Measurements from ENCODE around the gene TCEAL3.
"Not testable (repeated sequence)": the region's sequence is repeated elsewhere in the genome, so short reads cannot be mapped to it uniquely, and the experiment has no call there.

TCEAL3 gene, protein sequence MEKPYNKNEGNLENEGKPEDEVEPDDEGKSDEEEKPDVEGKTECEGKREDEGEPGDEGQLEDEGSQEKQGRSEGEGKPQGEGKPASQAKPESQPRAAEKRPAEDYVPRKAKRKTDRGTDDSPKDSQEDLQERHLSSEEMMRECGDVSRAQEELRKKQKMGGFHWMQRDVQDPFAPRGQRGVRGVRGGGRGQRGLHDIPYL

DNA sequence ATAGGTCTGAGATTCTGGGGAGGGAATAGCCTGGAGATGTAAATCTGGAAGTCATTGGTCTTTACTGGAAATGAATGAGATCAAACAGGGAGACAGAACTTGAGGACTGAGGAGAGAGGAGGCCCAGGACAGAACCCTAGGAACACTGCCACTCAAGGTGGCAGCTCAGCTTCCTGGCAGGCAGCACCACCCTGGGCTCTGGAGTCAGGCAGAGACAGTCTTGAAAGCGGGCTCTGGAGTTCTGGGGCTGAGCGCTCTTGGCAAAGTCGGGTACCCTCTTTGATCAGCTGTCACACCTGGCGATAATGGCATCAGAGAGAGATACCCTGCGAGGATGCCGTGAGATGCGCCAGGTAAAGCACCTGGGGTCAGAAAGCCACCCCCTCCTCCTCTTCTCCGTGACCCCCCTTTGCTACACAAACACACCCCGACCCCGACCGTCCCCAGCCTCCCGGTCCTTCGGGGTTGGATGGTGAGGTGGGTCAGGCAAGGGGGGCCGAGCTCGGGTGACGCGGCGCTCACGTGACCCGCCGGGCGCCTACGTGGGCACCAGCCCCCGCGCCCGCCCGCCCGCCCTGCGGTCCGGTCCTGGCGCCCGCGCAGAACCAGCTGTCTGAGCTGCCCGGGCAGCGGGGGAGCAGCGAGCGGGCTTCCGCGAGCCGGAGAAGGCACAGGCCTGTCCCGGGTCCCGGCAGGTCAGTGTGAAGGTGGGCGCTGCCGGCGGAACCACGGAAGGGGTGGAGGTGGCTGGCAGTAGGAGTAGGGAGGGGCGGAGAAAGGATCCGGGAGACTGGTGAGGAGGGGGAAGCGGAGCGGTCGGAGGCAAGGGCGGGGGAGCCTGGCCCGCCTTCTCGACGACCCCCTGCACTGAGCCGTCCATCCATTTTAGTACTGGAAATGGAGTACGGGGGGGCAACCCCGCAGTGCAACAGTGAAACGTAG lies at the start of gene TCEAL3:
Gene TCEAL3 (plus strand): TSS at position 600 of the 942 bp plus-strand sequence. CDS start 1,102 bp downstream, outside the sequence.
- DNase-seq (ENCODE audit: low read depth in 4 of 4, low spot score in 1 of 4): no peak

DNA sequence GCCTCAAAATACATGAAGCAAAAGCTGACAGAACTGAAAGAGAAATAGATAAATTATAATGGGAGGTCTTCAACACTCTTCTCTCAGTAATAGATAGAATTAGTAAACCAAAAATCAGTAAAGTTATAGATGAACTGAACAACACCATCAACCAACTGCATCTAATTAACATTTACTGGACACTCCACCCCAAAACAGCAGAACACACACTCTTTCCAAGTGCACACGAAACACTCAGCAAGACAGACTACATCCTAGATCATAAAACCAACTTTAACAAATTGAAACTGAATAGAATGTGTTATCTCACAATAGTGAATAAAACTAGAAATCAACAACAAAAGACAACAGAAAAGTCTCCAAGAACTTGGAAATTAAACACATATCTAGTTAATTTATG lies 47.5 kb upstream of the TCEAL3 start:
- DNase-seq (ENCODE audit: low read depth in 4 of 4, low spot score in 1 of 4): no peak

DNA sequence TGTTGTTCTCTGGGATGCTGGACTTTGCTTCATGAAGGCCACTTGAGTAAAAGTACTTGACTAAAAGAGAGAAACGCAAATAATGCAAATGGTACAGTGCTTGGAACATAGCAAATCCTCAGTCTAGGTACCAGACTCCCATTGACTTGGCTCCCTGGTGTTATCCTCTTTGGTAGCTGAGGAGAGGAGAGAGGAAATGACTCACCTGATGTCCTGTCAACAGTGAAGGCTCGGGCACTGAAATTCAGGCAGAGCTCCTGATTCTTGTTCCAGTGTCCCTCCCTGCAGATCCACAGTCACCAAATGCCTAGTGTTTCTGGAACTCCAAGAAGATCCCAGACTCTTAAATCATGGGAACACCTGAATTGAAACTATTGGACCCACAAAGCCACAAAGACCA lies 45.0 kb upstream of the TCEAL3 start:
- DNase-seq (ENCODE audit: low read depth in 4 of 4, low spot score in 1 of 4): no peak

DNA sequence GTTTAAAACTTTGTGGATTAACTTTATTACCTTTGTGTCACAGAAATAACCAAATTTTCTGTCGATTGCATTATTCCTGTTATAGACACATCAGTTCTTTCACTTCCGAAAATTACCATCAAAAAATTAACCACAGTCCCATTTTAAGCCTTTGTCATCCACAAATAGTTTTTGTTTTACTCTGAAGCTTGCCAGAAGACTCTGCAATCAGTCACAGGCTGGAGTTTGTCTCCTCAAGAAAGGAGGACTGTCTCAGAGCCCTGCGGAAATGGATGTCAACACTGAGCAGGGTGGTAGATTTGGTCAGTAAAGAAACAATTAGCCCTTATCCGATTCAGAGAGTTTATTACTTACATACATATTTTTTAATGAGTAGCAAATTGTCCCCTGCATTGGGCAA lies 42.6 kb upstream of the TCEAL3 start:
- DNase-seq (ENCODE audit: low read depth in 4 of 4, low spot score in 1 of 4): no peak

DNA sequence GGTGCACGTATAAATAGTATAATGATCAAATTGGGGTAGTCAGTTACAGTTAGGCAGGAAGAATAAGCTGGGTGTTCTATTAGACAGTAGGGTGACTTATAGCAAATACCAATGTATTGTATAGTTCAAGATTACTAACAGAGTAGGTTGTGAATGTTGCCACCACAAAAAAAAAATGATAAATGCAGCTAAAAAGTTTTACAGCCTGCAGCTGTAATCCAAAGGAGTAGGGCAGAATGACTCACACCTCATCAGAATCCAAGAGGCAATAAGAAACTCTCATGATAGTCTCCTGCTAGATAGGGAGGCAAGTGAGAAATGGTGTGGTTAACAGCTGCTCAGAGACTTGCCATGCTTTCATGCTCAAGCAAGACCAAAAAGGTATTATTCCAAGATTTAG lies 42.0 kb upstream of the TCEAL3 start:
- no peak for DNase-seq (ENCODE audit: low read depth in 4 of 4, low spot score in 1 of 4)

DNA sequence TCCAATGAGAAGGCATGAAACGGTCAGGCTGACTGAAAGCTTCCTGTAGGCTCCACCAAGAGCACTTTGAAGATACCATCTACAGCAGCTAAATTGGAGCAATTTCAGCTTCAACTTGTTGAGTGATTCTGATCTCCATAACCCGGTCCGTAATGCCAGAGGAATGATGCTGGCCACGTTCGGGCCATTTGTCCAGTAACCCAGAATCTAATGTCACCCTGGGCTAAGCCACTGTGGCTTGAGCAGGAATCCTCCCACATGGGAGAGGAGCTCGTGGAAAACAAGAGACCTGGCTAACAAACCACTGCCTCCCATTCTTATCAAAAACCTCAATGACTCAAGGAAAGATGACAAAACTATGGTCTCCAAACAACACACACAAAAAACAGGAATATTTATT lies 36.6 kb upstream of the TCEAL3 start:
- no peak for DNase-seq (ENCODE audit: low read depth in 4 of 4, low spot score in 1 of 4)

DNA sequence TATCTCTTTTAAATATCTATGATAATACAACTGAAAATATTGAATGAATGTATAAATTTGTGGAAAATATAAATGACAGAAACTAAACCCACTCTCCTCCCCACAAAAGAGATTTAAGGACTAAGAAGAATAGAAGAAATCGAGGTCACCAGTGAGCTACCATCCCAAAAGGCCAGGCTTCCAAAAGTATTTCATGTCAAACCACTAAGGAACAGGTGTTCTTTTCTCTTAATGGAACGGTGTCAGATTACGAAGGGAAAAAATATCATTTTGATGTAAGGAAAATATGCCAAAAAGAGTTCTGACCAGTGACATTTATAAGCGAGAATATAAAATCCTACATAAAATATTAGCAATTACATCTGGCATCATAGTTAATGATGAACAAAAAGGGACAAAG lies 36.0 kb upstream of the TCEAL3 start:
- no peak for DNase-seq (ENCODE audit: low read depth in 4 of 4, low spot score in 1 of 4)

DNA sequence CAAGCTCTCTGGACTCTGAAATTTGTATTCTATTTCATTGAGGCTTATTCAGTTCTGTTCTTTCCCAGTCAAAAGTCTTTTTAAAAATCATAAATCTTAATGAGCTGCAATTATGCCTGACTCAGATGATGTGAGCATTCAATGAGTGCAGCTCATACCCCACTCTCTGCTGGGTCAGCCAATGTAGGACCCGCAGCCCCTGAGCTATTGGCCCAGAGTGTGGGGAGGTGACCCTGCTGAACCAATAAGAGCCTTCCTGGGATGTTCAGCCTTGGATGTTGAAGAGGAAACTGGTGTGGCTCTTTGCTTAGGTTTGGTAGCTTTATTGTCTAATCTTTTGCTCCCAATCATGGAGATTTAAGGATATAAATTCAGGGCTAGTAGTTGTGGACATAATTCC lies 34.6 kb upstream of the TCEAL3 start:
- no peak for DNase-seq (ENCODE audit: low read depth in 4 of 4, low spot score in 1 of 4)

DNA sequence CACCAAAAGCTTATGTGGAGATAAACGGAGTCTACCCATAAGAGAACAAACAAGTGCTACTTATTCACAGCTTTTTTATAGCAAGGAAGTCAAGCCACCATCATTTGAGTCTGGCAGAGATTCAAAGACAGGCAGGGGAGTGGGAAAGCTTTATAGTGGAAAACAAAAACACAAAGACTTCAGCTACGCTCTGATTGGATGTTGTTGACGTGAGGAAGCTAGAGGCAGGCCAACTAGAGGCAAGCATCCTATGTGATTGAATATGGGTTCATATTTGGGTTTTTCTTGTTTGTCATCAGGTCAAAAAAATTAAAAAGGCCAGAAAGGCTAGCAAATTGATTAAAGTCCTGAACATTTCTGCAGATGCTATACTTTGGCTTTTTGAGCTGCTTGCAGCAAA lies 23.2 kb upstream of the TCEAL3 start:
- no peak for DNase-seq (ENCODE audit: low read depth in 4 of 4, low spot score in 1 of 4)

DNA sequence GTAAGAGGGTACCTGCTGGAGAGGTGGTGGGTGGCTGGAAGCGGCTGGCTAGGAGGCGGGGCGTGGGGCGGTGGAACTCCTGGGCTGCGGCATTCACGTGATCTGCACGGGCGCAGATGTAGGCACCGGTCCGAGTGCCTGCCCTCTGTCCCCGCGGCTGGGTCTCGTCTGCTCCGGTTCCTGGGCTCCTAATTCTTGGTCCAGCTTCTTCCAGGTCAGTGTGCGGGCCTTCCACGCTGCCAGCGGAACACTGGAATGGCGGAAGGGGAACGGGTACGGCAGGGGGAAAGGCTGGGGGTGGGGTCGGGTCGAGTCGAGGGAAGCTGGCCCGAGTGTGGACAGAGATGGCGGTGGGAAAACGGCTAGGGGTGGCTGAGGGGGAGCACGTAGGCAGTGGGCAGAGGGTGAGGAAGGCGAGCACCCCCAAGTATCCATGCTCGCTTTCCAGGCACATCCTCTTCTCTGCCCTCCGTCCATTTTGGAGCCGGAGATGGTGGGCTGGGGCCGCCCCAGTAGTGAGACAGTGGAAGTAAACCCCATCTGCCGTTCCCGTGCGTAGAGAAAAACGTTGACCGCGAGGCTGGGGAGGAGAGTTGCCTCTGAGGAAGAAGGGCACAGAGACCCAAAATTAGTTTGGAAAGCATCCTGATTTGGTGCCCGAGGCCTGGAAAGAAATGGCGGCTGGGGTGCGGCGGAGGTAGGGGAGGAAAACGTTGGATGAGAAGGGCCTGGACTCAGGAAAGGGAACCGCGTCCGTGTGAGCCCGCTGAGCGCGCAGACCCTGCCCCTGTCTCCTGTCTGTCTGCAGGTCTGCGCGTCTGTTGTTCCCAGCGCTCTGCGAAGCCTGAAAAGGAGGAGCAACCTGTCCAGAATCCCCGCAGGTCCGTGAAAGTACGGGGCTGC lies 22.1 kb upstream of the TCEAL3 start, which contains the start of gene TCEAL4:
Gene TCEAL4 (plus strand): TSS at position 105 of the 903 bp plus-strand sequence. CDS start 1,161 bp downstream, outside the sequence.
- DNase-seq (ENCODE audit: low read depth in 4 of 4, low spot score in 1 of 4): no peak

DNA sequence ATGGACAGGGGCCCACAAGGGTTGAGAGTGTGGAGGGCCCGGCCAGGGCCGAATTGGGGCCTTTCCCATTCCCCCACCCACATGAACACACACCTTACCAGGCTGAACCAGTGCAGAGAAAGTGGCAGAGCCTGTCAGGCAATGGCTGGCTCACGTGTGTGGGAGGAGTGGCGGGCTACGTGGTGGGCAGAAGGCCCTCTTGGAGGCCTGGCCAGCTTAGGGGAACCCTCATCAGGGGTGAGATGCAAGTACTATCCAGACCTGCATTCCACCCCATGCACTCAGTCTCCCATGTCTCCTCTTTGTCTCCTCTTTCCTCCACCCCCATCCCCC lies 21.5 kb upstream of the TCEAL3 start:
- DNase-seq (ENCODE audit: low read depth in 4 of 4, low spot score in 1 of 4): no peak

DNA sequence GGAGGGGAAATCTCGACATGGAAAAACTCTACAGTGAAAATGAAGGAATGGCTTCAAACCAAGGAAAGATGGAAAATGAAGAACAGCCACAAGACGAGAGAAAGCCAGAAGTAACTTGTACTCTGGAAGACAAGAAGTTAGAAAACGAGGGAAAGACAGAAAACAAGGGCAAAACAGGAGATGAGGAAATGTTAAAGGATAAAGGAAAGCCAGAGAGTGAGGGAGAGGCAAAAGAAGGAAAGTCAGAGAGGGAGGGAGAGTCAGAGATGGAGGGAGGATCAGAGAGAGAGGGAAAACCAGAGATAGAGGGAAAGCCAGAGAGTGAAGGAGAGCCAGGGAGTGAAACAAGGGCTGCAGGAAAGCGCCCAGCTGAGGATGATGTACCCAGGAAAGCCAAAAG lies 21.1 kb upstream of the TCEAL3 start:
- no peak for DNase-seq (ENCODE audit: low read depth in 4 of 4, low spot score in 1 of 4)

DNA sequence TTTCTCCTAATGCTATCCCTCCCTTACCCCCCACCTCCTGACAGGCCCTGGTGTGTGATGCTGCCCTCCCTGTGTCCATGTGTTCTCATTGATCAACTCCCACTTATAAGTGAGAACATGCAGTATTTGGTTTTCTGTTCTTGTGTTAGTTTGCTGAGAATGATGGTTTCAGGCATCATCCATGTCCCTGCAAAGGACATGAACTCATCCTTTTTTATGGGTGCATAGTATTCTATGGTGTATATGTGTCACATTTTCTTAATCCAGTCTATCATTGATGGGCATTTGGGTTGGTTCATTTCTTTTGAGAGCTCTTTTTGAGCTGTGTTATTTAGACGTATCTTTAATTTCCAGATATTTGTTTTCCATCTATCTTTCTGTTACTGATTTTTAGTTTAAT lies 15.5 kb upstream of the TCEAL3 start:
- not testable (repeated sequence) for DNase-seq (ENCODE audit: low read depth in 4 of 4, low spot score in 1 of 4)

DNA sequence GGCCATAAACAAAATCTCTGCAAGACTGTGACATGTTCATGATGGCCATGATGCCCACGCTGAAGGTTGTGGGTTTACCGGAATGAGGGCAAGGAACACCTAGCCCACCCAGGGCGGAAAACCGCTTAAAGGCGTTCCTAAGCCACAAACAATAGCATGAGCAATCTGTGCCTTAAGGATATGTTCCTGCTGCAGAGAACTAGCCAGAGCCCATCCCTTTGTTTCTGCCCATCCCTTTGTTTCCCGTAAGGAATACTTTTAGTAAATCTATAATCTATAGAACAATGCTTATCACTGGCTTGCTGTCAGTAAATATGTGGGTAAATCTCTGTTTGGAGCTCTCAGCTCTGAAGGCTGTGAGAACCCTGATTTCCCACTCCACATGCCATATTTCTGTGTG lies 12.6 kb upstream of the TCEAL3 start:
- not testable (repeated sequence) for DNase-seq (ENCODE audit: low read depth in 4 of 4, low spot score in 1 of 4)

DNA sequence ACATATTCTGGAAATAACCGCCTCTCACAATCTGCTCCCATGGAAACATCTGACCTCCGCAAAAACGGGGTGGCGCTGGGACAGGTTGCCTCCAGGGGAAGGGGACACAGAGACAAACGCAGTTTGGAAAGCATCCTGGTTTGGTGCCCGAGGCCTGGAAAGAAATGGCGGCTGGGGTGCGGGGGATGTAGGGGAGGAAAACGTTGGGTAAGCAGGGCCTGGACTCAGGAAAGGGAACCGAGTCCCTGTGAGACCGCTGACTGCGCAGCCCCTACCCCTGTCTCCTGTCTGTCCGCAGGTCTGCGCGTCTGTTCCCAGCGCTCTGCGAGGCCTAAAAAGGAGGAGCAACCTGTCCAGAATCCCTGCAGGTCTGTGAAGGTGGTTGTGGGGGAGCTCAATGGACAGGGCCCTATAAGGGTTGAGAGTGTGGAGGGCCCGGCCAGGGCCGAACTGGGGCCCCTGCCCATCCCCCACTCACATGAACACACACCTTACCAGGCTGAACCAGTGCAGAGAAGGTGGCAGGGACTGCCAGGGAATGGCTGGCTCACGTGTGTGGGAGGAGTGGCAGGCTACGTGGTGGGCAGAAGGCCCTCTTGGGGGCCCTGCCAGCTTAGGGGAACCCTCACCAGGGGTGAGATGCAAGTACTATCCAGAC lies 672 bp downstream of the TCEAL3 start:
- no peak for DNase-seq (ENCODE audit: low read depth in 4 of 4, low spot score in 1 of 4)

DNA sequence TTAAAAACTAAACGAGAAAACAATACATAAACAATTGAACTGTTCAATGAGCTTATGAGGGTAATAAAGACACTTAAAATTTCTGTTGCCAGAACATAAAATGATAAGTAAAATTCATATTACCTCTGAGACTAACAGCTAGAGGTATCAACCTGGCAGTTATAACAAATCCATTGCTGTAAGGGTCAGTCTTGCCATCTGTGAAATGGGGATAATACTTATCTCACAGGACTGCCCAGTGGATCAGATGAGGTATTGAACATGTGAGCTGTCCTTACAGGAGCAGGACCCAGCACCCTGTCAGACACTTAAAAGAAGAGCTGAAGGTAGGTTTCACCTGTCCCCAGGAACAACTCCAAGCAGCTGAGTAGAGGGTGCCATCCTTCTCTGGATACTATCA lies 2.5 kb downstream of the TCEAL3 start:
- no peak for DNase-seq (ENCODE audit: low read depth in 4 of 4, low spot score in 1 of 4)

DNA sequence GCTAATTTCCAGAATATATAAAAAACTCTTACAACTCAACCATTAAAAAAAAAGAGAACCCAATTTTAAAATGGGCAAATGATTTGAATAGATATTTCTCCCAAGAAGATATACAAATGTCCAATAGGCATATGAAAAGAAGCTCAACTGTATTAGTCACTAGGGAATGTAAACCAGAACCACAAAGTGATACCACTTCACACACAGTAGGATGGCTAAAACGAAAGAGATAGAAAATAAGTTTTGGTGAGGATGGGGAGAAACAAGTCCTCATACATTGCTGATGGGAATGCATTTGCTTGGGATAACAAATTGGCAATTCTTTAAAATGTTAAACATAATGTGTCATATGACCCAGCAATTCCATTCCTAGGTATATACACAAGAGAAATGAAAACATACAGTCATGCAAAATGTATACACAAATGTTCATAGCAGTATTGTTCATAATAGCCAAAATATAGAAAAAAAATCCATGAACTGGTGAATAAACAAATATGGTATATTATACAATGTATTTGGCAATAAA lies 5.7 kb downstream of the TCEAL3 start:
- no peak for DNase-seq (ENCODE audit: low read depth in 4 of 4, low spot score in 1 of 4)

DNA sequence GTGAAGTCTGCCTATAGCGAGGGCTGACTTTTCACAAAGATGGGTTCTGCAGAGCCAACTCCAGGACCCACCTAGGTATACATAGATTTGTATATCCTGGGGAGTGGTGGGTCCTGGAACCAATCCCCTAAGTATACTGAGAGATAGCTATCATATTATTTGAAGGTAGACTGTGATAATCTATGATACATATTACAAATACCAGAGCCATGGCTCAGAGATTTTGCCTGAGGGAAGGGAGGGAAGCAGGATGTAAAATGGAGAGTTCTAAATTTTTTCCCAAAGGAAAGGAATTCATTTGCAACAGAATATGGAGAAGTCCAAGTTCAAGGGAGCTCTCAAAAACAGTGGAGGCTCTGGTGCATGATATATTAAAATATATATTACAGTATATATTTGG lies 7.2 kb downstream of the TCEAL3 start:
- no peak for DNase-seq (ENCODE audit: low read depth in 4 of 4, low spot score in 1 of 4)

DNA sequence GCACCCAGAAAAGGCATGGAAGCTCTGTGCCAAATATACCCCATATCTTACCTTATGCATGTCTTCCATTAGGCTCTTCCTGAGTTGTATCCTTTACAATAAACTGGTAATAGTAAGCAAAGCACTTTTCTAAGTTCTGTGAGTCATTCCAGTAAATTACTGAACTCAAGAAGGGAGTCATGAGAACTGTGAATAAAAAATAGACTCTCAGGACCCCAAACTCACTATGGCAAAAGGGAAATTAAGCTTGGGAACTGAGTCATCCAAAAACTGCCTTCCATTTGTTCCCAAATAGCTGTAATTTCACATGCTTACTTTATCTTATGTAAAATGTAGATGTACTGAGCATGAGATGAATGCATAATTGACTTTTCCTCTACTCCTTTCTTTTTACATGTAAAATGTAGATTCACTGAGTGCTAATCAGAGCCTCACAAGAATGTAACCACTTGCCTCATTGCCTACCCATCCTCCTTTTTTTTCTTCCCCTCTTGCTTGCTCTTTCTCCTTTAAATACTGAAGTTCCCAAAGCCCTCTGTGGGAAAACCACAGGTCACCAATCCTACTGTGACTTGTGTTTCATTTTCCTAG lies 8.1 kb downstream of the TCEAL3 start:
- no peak for DNase-seq (ENCODE audit: low read depth in 4 of 4, low spot score in 1 of 4)

DNA sequence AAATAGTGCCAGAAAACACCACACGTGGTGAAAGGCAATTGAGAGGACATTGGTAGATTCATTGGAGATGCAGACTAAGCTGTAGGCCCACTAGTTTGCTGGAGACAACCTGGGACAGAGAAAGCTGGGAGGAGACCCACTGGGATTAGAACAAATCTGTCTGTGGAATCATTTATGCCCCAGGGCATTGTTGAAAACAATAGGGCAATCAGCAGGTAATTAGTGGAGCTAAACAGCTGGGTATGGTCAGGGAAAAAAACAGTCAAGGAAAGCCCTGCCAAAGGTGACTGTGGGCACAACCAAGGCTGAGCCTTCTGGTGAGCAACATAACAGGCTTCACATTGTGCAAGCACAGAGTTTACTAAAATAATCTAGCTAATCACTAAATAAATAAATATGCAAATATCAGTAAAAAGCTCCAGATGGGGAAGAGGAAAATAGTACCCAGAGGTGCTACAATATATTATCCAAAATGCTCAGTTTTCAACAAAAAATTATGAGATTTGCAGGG lies 9.0 kb downstream of the TCEAL3 start:
- no peak for DNase-seq (ENCODE audit: low read depth in 4 of 4, low spot score in 1 of 4)
